Measurements from ENCODE around the gene LLGL2.

- TF ChIP-seq EZH2 (optimal IDR thresholded peaks at IDR 0.05; ENCODE audit: low read depth, low read length): no peak
- no peak for TF ChIP-seq CTCF (IDR thresholded peaks at IDR 0.05; ENCODE audit: low read length)
Observed at GRCh38 chr17:75604034-75604695, 78.7 kb downstream of the LLGL2 start.

Measured in MM.1S (cell line).